ENCODE results near the gene SLC38A7. TPM values are rescaled to one million over a fixed set of nuclear protein-coding genes. Genes with fewer than 3 reads are reported as not detected.

The SLC38A7 gene
- total RNA-seq, 1 experiment from 2014 or later, result 9.8 TPM

DNA sequence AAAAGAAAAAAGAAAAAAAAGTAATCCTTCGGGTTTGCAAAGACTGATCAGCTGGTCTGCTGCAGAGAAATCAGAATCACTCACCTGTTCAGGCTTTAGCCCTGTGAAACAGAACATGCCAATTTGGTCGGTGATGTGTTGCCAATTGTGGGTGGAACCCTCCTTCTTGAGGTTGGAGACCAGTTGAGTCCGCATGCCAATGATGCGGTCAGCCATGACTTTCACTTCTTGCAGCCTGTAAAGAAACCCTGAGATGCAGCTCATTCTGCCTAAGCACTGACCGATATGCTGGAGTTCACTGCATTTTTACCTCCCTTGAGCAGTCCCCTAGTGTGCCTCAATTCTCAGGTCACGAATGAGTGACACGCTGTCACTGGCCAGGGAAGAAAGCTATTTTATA, 24.8 kb upstream of the SLC38A7 start:
- no peaks in the 10 kb centered on the region for H4K20me1 ChIP-seq (ENCODE audit: insufficient read depth)
- RAD21 ChIA-PET (ENCODE audit: low non-redundant PET in 1 of 2, low total read pairs in 2 of 2, uncharacterized antibody in 2 of 2, unreplicated experiment in 2 of 2), result no interaction called here
- H3K4me2 ChIP-seq (ENCODE audit: low read length), result no peak overlapping the region
- H2AFZ ChIP-seq (ENCODE audit: low read depth, low read length, poor library complexity, severe bottlenecking), result no peak overlapping the region
- H3K79me2 ChIP-seq (ENCODE audit: insufficient read depth, low read length), result no peaks in the 10 kb centered on the region
- POLR2A ChIA-PET, result no interaction called here
- intact Hi-C loops (cut with micrococcal nuclease), result no loop called here
- TF ChIP-seq SRF (IDR thresholded peaks at IDR 0.05; ENCODE audit: low read depth) (no peak), RAD21 (IDR thresholded peaks at IDR 0.05; ENCODE audit: low read depth) (no peak), CEBPB (IDR thresholded peaks at IDR 0.05; ENCODE audit: low read depth) (no peak)
- no peak overlapping the region for H3K27ac ChIP-seq (ENCODE audit: low read depth, low read length)
- no peaks in the 10 kb centered on the region for H3K4me1 ChIP-seq (ENCODE audit: control insufficient read depth in 1 of 2, insufficient read depth in 2 of 2, low read length in 2 of 2)
- BruUV-seq (replicated peaks), result no TSS peak
- CTCF ChIA-PET, result no interaction called here
- no peak for ATAC-seq
- H3K9ac ChIP-seq (ENCODE audit: low read length), result no peak overlapping the region
- no peaks in the 10 kb centered on the region for H3K9me3 ChIP-seq (ENCODE audit: control insufficient read depth in 1 of 2, insufficient read depth in 1 of 2, low read depth in 1 of 2, low read length in 2 of 2)
- no peaks in the 10 kb centered on the region for H3K9me2 ChIP-seq (ENCODE audit: insufficient read depth)
- no peak overlapping the region for H3K4me3 ChIP-seq (replicated peaks in 1 of 2; ENCODE audit: low read depth in 1 of 2, low read length in 2 of 2)
- no peaks in the 10 kb centered on the region for H3K27me3 ChIP-seq (ENCODE audit: insufficient read depth, low read length)
- DNase-seq (ENCODE audit: low read depth, low spot score), result no peak
- H3K36me3 ChIP-seq (ENCODE audit: control insufficient read depth in 1 of 2, insufficient read depth in 2 of 2, low read length in 2 of 2), result peaks cover 29 to 35% of the 10 kb centered on the region in 2 experiments

DNA sequence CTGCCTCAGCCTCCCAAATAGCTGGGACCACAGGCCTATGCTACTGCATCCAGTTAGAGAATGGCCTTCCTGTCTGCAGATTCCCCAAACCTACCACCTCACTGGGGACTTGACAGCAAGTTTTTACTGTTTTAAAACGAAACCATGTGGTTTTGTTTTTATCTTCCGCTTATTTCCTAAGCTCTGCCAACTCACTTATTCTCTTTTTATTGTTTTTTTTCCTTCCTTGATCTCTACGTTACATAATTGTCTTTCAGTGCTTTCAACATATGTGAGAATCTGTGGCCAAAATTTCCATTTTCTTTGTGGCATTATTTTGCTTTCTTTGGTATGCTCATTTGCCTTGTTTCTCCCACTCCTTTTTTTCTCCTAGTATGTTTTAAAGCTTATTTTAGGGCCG, 14.6 kb upstream of the SLC38A7 start:
- ChIA-PET RAD21 (ENCODE audit: low non-redundant PET in 1 of 2, low total read pairs in 2 of 2, uncharacterized antibody in 2 of 2, unreplicated experiment in 2 of 2) (no interaction called here), POLR2A (no interaction called here), CTCF (no interaction called here)
- Histone ChIP-seq H3K36me3 (ENCODE audit: control insufficient read depth in 1 of 2, insufficient read depth in 2 of 2, low read length in 2 of 2) (no peaks in the 10 kb centered on the region), H3K4me2 (ENCODE audit: low read length) (no peak overlapping the region), H3K4me3 (replicated peaks in 1 of 2; ENCODE audit: low read depth in 1 of 2, low read length in 2 of 2) (no peak overlapping the region), H4K20me1 (ENCODE audit: insufficient read depth) (no peaks in the 10 kb centered on the region), H3K9me3 (ENCODE audit: control insufficient read depth in 1 of 2, insufficient read depth in 1 of 2, low read depth in 1 of 2, low read length in 2 of 2) (no peaks in the 10 kb centered on the region), H3K9ac (ENCODE audit: low read length) (no peak overlapping the region), H2AFZ (ENCODE audit: low read depth, low read length, poor library complexity, severe bottlenecking) (no peak overlapping the region), H3K27me3 (ENCODE audit: insufficient read depth, low read length) (no peaks in the 10 kb centered on the region), H3K27ac (ENCODE audit: low read depth, low read length) (no peak overlapping the region), H3K9me2 (ENCODE audit: insufficient read depth) (no peaks in the 10 kb centered on the region), H3K4me1 (ENCODE audit: control insufficient read depth in 1 of 2, insufficient read depth in 2 of 2, low read length in 2 of 2) (no peaks in the 10 kb centered on the region), H3K79me2 (ENCODE audit: insufficient read depth, low read length) (no peaks in the 10 kb centered on the region)
- ATAC-seq (no peak), DNase-seq (ENCODE audit: low read depth, low spot score) (no peak)
- intact Hi-C loops (cut with micrococcal nuclease), result no loop called here
- BruUV-seq (replicated peaks), result no TSS peak
- TF ChIP-seq CTCF (IDR thresholded peaks at IDR 0.05 in 2 of 3, conservative IDR thresholded peaks at IDR 0.05 in 1 of 3; ENCODE audit: borderline replicate concordance in 1 of 3, insufficient read depth in 1 of 3, low read depth in 2 of 3, low read length in 2 of 3) (no peak), MAX (IDR thresholded peaks at IDR 0.05) (no peak), RAD21 (IDR thresholded peaks at IDR 0.05; ENCODE audit: low read depth) (no peak), SP1 (IDR thresholded peaks at IDR 0.05; ENCODE audit: low read depth) (no peak), CEBPB (IDR thresholded peaks at IDR 0.05; ENCODE audit: low read depth) (no peak), JUND (IDR thresholded peaks at IDR 0.05) (no peak), POLR2AphosphoS5 (IDR thresholded peaks at IDR 0.05; ENCODE audit: low read depth, low read length) (no peak), ZFX (IDR thresholded peaks at IDR 0.05) (no peak), SRF (IDR thresholded peaks at IDR 0.05; ENCODE audit: low read depth) (no peak), ELF1 (IDR thresholded peaks at IDR 0.05; ENCODE audit: borderline replicate concordance, low read depth) (no peak), CBX3 (IDR thresholded peaks at IDR 0.05; ENCODE audit: low read depth) (no peak), POLR2A (IDR thresholded peaks at IDR 0.05; ENCODE audit: borderline replicate concordance, extremely low read depth, insufficient read depth, insufficient read length) (no peak)
- TF ChIP-seq, protein P1, sequence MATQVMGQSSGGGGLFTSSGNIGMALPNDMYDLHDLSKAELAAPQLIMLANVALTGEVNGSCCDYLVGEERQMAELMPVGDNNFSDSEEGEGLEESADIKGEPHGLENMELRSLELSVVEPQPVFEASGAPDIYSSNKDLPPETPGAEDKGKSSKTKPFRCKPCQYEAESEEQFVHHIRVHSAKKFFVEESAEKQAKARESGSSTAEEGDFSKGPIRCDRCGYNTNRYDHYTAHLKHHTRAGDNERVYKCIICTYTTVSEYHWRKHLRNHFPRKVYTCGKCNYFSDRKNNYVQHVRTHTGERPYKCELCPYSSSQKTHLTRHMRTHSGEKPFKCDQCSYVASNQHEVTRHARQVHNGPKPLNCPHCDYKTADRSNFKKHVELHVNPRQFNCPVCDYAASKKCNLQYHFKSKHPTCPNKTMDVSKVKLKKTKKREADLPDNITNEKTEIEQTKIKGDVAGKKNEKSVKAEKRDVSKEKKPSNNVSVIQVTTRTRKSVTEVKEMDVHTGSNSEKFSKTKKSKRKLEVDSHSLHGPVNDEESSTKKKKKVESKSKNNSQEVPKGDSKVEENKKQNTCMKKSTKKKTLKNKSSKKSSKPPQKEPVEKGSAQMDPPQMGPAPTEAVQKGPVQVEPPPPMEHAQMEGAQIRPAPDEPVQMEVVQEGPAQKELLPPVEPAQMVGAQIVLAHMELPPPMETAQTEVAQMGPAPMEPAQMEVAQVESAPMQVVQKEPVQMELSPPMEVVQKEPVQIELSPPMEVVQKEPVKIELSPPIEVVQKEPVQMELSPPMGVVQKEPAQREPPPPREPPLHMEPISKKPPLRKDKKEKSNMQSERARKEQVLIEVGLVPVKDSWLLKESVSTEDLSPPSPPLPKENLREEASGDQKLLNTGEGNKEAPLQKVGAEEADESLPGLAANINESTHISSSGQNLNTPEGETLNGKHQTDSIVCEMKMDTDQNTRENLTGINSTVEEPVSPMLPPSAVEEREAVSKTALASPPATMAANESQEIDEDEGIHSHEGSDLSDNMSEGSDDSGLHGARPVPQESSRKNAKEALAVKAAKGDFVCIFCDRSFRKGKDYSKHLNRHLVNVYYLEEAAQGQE (IDR thresholded peaks at IDR 0.05; ENCODE audit: low read depth), result no peak
- TF ChIP-seq, protein P2, sequence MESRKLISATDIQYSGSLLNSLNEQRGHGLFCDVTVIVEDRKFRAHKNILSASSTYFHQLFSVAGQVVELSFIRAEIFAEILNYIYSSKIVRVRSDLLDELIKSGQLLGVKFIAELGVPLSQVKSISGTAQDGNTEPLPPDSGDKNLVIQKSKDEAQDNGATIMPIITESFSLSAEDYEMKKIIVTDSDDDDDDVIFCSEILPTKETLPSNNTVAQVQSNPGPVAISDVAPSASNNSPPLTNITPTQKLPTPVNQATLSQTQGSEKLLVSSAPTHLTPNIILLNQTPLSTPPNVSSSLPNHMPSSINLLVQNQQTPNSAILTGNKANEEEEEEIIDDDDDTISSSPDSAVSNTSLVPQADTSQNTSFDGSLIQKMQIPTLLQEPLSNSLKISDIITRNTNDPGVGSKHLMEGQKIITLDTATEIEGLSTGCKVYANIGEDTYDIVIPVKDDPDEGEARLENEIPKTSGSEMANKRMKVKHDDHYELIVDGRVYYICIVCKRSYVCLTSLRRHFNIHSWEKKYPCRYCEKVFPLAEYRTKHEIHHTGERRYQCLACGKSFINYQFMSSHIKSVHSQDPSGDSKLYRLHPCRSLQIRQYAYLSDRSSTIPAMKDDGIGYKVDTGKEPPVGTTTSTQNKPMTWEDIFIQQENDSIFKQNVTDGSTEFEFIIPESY (IDR thresholded peaks at IDR 0.05; ENCODE audit: extremely low read depth, insufficient replicate concordance, low read length), result no peak
